HG02759 (cell line): ENCODE data around the gene PHKB.

Experiments used
- ATAC-seq: cut with Tn5 transposase; IDR thresholded peaks from one replicate; pipeline ENCODE4 v1.9.1; 2021; ENCODE audit warnings: mild to moderate bottlenecking, moderate library complexity; ENCODE audit not compliant: unreplicated experiment

Gene PHKB

DNA sequence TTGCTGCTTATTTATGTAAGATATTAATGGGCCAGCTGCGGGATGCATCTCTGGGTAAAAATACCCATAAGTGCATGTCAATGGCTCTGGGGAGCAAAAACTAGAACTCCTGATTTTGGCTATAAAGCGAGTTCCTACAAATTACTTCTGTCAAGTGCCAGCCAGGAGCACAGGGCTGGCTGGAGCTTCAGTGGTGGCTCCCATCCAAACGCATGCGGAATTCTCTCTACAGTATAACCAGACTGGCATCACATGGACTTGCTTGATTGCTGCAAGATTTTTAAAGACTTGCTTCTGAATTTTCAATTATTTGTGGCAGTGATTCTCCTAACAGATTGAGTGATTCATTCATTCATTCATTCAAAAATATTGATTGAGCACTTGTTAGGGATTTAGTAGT lies 260.9 kb downstream of the PHKB start:
- no peak for ATAC-seq

DNA sequence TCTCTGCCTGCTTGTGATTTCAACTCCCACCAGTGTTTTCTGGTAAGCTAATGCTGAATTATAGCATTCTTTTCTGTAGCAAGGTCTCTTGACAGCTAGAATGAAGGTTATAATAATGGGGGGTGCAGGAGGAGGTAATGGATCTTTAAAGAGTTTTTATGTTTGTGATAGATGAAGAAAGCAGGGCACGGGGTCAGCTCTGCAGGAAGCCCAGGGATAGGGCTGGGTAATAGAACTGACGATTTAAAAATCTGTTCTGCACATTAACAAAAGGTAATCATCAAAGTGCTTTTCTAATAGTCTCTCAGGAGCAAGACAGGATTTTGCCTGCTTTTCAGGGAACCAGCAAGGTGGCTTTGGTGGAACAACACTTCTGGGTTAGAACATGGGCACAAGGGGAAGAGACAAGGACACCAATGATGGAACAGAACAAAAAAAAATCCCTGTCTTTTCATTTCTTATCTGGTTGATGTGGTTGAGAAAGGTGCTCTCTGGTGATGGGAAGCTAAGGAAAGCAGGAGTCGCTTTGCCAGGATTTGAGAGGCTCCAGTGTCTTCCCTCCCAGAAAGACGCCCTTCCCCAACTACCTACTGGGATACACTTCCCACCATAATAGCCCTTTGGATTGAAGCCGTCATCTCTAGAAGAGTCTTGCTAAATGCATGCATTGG lies 263.1 kb downstream of the PHKB start:
- no peak for ATAC-seq

DNA sequence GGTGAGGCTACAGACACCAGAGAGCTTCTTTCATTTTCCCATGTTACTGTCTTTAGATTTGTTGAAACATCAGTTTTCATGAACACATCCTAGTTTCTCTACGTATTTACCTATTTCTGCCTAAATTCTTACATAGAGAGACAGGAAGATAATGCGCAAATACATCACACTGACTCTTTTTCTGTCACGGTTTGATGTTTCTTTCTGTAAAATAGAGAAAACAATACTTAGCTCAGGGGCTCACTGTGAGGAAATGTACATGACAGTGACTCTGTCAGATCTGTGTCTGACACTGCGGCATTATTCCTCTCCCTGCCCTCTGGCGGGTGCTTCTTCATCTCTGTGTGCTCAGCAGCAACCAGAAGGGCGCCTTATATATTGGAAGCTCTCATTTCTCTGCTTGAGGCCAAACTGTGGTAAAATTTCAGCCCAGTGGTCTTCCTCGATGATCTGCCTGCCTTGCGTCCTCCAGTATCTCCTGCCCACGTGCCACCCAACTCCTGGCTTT lies 264.1 kb downstream of the PHKB start:
- ATAC-seq: no peak

DNA sequence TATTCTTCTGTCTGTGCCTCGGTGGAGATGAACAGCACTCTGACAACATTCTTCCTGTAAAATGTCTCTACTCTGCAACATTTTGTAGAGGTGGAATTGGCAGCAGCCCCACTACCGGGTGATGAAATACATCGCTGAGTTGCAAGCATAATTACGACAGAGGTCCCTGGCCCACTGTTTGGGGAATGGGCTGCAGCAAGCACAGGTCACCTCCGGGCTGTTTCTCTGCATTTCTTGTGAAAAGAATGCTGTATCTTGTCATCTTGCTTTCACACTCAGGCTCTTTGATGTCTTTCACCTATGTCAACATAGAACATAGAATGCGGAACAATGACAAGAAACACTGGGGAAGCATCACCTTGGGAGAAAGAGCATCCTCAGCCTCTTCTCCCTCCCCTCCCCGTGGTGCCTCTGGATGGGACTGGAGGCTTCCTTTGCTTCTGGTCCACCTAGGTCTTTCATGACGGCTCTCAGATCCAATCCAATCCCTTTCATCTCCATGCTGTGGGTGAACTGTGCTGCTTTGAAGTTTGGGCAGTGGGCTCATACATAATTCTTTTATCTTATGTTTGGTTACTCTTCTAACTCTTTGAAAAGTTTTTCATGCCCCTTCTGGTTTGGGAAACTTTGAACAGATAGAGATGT lies 265.0 kb downstream of the PHKB start:
- no peak for ATAC-seq

DNA sequence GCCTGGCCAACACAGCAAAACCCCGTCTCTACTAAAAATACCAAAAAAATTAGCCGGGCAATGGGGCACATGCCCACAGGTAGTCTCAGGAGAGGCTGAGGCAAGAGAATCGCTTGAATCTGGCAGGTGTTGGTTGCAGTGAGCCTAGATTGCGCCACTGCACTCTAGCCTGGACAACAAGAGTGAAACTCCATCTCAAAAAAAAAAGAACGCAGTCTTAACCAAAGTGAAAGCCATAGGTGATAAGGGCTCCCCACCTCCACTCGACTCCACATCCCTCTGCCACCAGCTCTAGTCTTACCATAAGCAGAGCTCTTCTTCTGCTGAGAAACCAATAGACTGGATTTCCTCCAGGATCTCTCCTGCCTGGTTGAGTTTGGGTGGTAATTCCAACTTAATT lies 266.0 kb downstream of the PHKB start:
- ATAC-seq: no peak

DNA sequence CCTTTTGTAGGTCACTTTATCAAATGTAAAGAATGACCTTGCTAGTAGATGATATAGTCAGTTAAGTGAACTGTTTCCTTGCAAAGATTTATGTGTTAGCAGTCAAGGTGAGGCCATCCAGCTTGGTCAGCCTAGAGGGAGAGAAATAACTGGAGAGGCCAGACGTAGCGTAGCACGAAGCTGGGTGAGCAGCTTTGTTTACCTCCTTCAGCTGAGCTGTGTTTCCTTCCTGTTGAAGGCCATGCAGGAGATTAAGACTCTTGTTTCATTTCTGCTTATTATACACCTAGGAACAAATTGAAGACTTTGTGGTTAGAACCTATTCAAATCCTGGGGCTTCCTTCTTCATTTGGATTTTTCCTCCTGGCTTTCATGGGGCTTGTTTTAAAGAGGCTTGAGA lies 267.1 kb downstream of the PHKB start:
- ATAC-seq: no peak

DNA sequence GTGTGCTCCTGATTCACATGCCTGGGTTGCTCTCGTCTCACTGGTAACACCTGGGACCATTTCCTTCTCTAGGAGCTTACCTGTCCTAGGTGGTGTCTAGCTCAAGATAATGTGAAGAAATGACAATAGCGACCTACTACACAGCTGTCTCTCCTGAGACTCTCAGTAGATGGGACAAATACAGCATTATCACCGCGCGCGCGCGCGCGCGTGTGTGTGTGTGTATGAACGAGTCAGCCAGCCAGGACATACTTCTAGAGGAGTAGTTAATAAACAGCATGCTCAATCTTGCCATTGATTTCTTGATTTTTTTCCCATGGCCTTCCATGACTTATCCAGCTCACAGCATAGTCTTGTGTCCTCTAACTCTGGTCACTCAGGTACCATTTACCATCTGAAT lies 268.6 kb downstream of the PHKB start:
- ATAC-seq: no peak

DNA sequence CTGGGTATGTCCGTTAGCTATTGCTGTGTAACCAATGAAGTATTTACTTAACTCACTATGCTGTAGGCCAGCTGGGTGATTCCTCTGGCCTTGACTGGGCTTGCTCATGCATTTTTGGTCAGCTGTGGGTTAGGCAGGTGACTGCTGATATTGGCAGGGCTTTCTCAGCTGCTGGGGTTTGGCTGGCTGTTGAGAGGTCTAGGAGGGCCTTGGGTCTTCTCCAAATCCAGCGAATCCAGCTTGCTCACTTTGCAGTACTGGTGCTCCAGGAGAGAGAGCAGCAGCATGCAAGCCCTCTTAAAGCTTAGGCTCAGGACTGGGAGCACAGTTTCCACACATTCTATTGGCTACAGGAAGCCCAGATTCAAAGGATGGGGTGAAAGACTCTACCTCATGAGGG lies 270.1 kb downstream of the PHKB start:
- no peak for ATAC-seq

DNA sequence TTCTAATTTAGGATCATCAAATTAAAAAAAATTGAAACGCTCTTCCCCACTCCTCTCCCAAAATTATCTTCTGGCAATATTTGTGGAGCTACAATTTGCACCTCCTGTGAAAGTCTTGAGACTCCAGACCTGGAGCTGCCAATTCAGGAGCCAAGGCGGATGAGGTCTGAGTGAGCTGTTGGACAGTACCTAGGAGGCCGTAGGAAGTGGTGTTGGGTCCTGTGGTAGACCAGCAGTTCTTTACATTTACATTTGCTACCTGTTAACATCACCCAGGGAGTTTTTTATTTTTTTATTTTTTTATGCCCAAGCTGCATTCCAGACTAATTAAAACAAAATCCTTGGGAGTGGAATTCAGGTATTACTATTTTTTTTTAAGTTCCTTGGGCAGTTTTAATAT lies 271.0 kb downstream of the PHKB start:
- no peak for ATAC-seq

DNA sequence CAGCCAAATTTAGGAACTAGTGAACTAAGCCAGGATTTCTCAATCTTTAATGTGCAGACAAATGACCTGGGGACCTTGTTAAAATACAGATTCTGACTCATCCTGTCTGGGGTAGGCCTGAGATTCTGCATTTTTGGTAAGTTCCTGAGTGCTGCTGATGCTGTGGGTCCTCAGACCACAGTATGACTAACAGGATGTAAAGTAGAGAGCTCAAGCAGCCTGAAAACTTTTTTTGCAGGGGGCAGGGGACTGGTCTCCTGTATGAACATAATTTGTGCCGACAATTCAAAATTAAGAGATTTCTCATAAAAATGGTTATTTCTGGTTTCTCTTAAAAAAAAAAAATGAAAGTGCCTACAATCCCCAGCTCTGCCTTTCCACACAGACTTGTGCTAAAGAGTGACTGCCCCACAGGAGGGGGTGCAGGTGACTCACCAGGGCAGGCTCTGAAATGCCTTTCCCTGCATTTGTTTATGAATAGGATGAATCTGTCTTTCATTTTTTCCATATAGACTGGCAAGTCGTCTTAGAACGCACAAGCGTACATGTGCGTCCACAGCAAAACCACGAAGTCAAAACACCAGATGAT lies 271.5 kb downstream of the PHKB start:
- ATAC-seq: no peak

DNA sequence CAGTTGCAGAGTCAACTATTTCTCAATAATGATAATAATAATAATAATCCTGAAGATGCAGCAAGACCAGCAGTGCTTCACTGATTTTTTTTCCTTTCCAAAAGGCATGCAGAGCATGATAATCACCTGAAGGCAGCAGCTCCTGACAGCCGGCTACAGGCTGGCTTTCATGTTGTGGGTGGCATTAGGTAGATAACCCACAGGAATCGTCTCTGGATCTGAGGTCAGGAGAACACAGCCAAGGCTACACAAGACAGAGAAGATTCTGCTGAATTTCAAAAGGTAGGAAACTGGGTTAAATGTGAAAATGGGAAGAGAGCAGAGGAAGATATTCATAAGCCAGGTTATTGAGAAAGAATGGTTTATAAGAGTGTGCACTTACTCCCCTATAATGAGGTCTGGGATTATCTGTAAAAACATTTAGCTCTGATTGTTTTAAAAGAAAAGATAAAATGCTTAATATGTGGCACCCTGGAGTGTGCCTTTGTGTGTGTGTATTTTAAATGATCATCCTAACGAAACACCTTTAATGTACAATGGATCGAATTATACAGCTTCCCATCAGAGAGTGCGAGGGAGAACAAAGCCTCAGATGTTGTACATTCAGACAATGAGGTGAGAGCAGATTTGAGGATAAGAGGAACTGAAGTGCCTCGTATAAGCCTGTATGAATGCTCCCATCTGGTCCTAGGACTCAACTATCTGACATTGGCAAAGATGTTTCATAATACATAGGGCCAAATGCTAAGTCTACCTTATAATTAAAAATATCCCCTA lies 273.1 kb downstream of the PHKB start:
- ATAC-seq: no peak

DNA sequence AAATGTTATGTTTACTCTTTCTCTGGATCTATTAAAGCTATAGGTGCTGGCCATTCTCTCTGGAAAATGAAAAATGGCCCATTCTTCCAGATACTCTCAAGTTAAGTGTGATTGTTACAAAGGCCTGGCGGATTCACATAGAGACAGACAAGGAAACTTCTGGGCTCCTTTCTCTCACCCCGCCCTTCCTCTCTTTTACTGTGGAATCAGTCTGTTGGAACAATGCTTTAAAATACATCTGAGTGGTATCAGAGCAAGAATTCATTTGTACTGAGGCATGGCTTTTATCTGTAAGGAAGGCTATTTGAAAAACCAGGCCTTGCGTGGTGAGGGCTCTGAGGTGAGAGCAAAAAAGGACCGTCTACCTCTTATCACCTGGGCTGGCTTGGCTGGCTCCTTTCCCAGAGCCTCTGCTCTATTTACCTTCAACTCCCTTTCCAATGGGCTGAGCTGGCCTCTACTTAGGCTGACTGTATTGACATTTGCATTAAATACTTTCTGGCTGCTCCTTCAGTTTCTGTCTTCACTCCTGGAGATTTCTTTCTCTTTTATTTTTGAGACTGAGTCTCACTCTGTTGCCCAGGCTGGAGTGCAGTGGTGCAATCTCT lies 274.0 kb downstream of the PHKB start:
- ATAC-seq: no peak

DNA sequence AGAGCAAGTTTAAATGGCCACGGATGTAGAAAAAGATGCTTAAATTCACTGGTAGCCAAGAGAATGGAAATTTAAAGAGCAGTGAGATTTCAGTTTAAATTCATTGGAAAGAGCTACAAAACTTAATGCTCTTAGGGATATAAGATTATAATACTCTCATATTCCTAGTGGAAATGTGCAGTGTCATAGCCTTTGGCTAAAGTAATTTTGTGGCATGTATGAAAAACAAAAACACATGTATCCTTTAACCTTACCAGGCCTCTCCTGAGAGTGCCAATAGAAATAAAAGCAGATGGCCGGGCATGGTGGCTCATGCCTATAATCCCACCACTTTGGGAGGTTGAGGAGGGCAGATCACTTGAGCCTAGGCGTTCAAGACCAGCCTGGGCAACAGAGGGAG lies 289.2 kb downstream of the PHKB start:
- no peak for ATAC-seq
